ENCODE measurements around the gene HEXIM1.

The HEXIM1 gene

DNA sequence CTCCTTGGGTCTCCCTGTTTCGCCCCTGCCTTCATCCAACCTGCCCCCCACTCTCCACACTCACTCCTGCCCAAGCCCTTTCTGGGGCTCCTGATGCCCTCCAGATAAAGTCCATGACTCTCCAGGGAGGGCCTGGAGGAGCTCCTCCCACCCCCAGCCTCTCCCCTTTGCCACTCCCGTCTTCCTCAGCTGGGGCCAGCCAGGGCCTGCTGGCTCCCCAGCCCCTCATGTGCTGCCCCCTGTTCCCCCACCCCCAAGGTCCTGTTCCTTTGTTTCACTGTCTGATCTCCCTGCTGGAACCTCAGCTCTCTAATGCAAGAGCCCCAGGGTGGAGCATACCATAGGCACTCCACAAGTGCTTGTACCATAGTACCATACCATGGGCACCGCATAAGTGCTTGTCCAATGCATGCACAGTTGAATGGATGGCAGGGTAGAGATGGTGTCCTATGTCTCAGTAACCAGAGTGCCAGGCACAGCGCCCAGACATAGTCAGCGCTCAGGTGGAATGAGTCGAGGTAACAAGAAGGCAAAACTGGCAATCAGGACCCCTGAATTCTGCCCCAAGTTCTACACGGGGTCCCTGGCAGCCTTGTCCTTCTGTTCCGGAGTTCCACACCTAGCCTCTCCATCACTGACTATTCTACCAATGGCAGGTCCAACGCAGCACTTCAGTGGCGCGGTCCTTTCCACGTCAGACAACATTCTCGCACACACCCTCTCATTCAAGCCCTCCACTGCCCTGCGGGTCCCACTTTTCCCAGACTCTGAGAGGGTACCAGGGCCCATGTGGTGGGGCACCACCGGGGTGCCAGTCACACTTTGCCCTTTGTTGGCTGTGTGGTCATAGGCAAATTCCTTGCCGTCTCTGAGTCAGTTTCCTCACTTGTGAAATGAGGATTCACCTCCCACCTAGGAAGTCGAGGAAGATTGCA lies 17.3 kb upstream of the HEXIM1 start:
- FAIRE-seq = no peak

DNA sequence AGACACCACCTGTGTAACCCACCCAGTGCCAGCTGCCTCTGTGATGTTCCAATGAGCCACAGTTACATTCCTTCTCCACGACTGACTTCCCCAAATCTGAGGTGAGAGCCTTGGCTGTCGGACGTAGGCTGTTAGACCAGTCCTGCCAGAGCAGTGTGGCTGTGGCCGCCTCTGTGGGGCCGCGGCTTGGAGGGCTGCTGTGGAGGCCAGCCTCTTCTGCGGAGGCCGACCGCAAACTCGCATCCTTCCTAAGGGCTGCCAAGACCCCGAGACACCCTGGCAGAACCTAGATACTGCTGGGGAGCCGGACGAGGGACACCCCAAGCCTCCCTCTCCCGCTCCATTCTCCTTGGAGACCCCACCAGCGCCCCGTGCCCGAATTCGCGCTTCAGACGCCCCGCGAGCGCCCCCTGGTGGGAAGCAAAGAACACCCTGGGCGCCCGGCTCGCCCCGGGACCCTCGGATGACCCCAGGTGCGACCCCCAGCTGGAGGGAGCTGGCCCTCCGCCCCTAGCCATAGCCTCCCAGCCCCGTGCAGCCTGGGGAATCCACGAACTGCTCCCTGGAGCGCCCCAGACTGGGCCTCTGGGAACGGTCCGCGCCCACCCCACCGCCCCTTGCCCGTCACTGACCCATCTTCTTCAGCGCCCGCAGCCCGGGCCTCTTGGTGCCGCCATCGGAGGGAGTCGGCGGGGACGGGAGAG lies 16.5 kb upstream of the HEXIM1 start:
- FAIRE-seq = no peak

DNA sequence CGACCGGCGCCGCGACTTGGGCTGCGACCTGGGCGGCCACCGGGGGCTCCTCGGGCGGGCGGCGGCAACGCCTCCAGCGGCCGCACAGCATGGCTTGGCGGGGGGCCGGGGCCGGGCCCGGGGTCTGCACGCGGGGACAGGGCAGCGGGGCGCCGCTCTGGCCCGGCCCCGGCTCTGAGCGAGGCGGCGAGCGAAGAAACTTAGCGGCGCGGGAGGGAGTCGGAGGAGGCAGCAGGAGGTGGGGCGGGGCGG lies 16.0 kb upstream of the HEXIM1 start, which contains the start of gene PLCD3:
TSS of gene PLCD3 (minus strand) at position 196 of the 252 bp plus-strand sequence. CDS start at position 91, 105 bp downstream.
- FAIRE-seq = no peak

DNA sequence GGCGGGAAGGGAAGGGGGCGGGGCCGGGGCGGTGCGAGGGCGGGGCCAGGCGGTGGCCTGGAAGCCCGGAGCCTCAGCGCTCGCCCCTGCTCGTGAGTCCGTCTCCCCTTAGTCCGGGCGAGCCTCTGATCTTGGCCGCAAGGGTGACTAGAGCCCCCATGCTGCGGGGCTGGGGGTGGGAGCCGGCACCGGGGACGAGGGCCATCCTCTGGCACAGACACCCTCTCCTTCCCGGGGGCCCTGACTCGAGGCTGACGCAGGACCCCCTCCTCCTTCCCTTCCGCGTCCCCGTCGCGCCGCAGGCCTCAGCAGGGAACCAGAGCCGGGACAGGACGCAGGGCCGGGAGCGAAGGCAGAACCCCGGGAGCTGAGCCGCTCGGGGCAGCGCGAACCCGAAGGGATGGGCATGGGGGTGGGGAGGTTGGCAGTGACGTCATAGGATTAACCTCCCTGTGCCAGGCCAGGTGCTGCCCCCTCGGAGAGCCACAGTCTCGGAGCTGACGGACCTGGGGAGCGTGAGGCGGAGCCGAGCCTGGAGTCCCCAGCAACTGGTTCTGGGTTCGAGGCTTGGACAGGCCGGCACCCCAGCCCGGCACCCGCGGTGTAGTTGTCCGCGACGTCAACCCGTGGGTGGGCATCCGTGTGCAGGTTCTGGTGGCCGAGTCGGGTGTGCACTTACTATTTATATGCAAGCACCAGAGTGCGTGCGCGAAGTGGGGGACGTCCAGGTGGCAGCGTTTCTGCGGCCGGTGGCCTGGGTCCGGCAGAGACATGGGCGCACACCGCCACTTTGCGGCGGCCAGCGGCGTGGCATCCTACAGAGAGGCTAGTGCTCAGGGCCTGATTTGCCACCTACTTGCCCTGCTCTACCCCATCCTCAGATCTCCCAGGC lies 15.5 kb upstream of the HEXIM1 start:
- FAIRE-seq = no peak

DNA sequence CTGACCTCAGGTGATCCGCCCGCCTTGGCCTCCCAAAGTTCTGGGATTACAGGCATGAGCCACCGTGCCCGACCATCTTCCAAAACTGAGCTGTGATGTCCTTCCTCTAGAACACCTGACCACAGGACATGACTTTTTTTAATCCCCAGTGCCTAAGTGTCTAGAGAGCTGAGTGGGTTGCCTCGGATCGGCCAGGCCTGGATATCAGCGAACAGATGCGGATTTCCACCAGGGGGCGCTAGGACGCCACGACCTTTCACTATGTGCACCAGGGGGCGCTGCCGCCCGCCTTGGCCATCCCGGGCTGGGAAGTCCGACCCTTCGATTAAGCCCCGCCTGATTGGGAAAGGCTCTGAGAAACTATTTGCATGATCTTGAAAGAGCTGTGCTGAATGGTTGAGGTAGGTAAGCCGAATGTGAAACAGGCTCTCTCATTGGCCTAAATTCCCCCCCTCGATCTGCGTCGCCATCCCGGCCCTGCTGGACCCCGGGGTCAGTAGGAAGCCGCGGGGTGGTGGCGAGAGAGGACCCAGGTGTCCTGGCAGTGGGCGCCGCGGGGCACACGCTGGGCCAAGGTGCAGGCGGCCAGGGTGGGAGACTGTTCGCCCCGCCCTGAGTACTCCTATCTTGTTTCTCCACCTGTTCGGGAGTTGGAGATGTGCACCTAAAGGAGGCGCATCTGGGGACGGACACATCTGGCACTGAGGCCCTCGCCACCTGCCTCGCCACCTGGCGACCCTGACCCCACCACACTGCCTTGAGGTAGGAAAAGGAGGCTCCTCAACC lies 12.9 kb upstream of the HEXIM1 start, which contains the start of gene ACBD4:
TSS of gene ACBD4 (plus strand) at position 496 of the 786 bp plus-strand sequence. CDS start 458 bp downstream, outside the sequence.
- peak; percentile 94 for FAIRE-seq

DNA sequence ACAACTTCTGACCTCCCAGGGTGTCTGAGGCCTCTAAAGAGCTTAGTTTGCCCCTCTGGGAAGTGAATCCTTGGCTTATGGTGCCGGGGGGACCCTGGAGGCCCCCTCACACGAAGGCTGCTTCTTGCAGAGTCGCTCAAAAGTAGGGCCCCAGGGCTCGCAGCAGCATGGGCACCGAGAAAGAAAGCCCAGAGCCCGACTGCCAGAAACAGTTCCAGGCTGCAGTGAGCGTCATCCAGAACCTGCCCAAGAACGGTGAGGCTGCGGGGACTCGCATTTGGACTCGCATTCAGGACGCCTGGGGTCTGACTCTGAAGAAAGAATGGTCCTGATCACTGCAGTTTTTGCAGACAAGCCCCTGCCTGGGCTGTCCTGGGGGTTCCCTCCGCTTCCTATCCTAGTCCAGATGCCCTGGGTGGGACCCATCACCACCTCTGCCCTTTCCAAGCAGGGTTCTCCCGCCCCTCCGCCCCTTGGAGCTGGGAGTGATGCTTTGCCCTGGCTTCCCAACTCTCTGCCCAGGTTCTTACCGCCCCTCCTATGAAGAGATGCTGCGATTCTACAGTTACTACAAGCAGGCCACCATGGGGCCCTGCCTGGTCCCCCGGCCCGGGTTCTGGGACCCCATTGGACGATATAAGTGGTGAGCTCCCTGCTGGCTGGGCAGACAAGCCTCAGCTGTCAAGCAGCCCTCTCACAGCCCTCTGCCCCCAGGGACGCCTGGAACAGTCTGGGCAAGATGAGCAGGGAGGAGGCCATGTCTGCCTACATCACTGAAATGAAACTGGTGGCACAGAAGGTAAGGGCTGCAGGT lies 12.1 kb upstream of the HEXIM1 start:
- no peak for FAIRE-seq

DNA sequence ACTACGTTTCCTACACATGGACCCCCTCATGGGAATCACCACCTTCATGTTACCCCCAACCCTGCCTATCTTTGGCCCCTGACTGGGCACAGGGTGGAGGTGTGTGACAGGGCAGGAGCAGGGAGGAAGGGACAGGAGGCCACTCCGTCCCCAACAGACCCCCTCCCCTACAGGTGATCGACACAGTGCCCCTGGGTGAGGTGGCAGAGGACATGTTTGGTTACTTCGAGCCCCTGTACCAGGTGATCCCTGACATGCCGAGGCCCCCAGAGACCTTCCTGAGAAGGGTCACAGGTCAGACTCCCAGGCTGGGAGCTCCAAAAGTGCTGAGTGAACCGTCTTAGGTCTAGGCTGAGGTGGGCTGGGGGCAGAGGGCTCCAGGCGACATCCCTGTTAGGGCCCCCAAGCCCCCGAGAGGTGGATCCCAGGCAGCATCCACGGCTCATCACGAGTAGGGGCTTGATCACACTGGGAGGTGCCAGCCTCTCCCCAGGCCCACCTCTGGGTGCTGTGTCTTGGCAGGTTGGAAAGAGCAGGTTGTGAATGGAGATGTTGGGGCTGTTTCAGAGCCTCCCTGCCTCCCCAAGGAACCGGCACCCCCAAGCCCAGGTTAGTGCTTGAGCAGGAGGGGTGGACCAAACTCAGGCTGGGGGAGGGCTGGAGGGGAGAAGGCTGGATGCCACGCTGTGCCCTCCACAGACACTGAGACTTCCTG lies 11.3 kb upstream of the HEXIM1 start:
- FAIRE-seq = no peak

DNA sequence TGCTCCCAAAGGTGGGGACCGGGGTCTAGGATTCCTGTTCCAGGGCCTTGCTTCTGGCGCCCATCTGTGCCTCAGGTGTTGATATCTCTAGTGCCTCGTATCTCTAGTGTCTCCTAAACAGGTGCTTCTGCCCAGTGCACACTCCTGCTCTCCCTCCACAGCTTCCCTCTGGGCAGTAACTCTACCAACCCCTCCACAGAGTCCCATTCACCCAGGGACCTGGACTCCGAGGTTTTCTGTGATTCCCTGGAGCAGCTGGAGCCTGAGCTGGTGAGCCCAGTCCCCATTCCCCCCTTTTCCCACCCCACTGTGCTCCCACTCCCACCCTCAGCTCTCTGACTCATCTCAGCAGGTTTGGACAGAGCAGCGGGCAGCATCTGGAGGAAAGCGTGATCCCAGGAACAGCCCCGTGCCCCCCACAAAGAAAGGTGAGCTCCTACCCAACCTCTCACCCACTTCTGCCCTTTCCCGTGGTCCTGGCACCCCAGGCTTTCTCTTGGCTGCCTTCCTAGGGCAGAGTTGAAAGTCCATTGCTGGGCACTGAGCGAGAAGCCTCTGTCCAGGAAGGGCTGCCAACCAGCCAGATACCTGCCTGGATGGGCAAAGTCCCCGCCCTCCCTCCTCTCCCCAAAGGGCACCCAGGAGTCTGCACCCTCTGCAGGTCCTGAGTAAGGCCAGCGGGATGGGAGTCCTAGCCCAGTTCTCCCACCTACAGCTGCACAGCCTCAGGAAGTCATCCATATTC lies 10.5 kb upstream of the HEXIM1 start:
- FAIRE-seq = no peak

DNA sequence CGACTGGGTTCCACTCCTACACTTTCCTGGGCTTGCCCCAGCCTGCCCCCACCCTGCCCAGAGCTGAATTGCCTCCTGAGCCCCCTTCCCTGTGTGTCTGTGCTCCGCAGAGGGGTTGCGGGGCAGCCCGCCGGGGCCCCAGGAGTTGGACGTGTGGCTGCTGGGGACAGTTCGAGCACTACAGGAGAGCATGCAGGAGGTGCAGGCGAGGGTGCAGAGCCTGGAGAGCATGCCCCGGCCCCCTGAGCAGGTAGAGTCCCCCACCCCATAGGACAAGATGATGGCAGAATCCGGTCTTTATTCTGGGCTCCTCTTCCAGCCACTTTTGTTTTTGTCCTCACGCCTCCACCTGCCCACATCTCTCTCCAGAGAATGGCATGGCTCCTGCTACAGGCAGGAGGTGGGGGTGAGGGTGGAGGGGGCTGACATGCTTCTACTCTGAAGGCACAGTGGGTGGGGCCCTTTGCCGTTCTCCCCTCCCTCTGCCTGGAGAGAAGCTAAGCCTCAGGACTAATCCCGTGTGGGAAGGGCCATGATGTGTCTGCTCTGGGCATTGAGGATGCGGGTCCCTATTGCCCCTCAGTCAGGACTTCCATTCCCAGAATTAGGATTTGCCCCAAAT lies 9.3 kb upstream of the HEXIM1 start:
- FAIRE-seq = no peak

DNA sequence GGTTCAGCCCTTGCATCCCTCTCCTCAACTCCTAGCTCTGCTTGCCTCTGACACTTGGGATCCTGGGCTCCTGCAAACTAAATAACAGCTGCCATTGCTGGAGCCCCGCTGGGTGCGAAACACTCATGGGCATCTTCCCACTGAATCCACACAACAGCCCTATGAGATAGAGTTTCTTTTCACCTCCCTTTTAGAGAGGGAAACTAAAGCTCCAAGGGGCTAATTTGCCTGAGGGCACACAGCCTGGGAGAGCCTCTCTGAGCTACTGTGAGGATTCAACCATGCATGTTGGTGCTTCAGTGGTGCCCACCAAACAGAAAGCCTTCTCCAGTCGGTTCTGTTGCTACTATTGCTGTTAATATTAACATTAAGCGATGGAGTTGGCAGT lies 8.7 kb upstream of the HEXIM1 start:
- no peak for FAIRE-seq

DNA sequence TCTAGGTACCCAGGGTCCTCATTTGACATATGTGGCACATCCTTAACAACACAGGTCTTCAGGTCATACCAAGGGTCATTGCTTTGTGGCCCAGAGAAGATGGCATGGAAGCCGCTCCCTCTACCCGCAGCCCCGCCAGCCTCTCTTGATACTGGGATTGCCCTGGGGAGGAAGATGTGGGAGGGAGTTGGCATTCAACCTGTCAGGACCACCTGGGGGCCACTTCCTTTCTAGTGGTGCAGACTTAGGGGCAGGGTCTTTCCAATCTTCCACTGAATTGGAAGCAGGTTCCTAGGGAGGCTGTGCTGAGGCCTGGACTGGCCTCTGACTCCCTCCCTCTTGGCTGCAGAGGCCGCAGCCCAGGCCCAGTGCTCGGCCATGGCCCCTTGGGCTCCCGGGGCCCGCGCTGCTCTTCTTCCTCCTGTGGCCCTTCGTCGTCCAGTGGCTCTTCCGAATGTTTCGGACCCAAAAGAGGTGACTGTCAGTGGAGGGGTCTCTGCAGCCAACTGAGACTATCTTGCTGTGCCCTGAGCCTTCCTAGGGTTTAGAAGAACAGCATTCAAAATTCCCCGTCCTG lies 5.1 kb upstream of the HEXIM1 start:
- no peak for FAIRE-seq

DNA sequence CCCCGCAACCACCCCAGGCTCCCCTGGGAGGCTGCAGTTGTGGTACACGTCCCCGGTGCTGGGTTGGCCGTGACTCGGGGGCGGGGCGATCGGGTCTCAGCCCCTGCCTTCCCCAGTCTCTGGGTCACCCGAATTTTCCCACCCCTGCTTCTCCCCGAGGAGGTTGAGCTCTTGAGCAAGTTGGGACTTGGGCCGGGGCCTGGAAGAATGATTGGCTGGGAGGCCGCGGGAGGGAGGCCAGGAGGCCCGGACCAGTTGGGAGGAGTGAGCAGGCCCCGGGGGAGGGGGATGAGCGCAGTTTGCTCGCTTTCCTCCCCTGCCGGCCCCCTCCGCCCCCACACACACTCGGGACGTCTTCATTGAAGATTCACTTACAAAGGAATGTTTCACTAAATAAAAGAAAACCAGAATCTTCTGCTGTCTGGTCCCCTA lies 4.5 kb upstream of the HEXIM1 start:
- no peak for FAIRE-seq

DNA sequence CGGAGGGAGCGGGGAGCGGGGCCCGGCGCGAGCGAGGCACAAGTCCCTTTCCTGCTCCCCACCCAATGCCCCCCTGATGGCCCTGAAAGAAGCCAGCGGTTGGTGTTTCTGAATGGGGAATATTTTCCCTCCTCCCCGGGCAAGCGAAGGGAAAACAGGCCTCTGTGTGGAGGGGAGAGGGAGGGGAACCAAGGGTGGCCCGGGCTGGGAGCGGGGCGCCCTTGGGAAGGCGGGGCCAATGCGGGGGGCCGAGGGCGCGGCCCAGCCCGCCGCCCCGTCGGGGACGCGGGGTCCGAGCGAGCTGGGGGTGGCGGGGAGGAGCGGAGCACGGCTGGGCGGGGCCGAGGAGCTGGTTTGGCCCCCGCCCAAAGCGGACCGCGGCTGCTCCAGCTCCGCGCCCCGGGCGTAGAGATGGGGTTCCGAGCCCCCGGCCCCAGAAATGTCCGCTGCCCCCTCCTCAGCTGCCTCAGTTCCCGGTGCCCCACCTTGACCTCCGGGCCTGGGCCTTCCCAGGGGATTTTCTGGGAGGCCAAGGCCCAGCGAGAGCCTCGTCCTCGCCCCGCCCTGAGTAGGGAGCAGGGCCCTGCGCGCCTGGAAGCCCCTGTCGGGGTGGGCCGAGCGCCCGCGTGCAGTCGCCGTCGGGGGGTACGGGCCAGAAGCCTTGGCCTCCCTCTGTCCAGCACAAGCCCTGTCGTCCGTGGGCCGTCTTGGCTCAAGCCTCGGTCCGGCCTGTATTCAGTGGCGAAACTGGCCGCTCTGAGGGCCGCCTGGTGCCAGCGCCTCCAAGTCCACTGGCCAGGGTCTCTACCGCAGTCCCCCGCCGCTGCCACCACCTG lies 3.9 kb upstream of the HEXIM1 start:
- no peak for FAIRE-seq

DNA sequence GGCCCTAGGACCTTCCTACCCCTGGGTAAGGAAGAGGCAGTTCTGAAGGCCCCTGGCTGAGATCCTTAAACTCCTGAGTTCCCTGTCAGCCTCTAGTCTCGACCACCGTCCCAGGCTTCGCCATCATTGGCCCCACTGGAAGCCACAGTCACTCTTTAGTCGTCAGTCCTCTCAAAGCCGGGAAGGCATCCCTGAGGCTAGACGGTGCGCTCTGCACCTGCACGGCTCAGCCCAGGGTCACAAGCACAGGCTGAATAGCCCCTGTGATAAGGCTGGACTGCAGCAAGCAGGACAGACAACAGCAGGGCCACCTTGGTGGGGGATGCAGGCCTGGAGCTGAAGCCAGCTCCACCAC lies 3.3 kb upstream of the HEXIM1 start:
- no peak for FAIRE-seq

DNA sequence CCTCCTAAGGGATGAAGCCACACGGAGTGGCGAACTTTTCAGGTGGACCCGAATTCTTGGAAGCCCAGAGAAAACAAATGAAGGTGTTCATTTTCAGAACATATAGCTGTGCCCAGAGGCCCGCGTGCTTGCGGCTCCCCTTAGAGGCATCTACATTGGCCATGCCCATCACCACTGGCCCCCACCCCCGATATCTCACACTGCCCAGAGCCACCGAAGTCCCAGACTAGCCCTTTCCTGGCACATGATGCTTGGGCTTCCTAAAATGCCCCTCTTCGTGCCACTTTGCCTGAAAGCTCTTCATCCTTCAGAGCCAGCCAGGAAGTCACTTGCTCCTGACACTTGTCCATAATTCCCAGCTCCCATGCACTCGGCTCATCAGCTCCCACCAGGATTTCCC lies 2.1 kb upstream of the HEXIM1 start:
- no peak for FAIRE-seq

DNA sequence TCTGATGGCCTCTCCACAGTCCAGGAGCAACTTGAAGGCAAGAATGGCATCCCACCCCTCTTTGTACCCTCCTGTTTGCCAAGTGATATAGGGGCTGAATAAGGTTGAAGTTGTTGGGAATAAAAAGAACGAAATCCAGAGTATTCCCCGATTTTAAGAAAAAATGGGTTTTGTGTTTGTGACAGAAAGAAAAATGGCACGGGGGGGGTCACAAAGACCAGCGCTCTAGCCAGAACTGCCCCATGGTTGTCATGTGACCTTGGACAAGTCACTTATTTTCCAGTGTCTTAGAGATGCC lies 1.7 kb upstream of the HEXIM1 start:
- FAIRE-seq = no peak

DNA sequence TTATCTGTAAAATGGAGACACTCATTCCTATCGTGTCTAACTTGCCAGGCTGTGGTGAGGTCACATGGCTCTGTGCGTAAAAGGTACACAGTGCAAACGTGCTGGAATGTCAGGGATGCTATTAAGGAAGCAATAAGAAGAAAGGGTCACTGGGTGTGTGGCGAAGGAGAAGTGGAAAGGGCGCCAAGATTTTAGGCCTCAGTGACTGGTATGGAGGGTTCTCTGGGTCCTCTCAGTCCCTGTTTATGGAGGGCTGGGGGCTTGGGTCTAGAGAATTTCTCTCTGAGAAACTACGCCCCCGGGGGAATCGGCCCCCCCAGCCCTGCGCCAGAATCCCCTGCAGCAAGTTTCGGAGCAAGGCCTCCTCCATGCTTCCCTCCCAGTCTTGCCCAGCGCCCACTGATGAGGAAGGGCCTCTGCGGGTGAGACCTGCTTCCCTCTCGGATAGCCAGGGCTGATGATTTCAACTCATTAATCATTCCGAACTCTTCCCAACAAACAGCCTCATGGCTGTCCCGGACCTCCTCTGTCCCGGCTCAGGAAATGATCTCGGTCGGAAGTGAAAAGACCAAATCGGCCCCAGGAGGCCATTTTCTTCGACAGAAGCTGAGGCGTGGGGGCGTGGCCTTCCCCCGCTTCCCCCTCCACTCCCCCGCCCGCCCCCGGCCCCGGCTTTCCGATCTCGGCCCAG lies 1.2 kb upstream of the HEXIM1 start:
- FAIRE-seq = no peak

Measured in TTC549 (cell line).